PC-3 (cell line): ENCODE measurements around the gene CUL3. TPM values are rescaled to one million over a fixed set of nuclear protein-coding genes. Genes with fewer than 3 reads are reported as not detected.

ENCODE experiments used
- ATAC-seq: fragments of 200-7000 bp; cut with Tn5 transposase; 2 replicates; pipeline ENCODE4 v1.9.1; 2020; ENCODE audit warnings: mild to moderate bottlenecking, moderate library complexity
- BruUV-seq: library from RNA; stranded (reverse); fragments of 400-500 nt; replicated peaks from 2 replicates; lab custom pipeline; 2021; lab: Mats Ljungman, UMichigan
- CTCF ChIA-PET: fragments of 300-600 bp; sonication (Branson Sonifier 250); formaldehyde crosslinking; loops from one replicate; lab custom pipeline; 2022; ENCODE audit warnings: antibody characterized with exemption; lab: Charles Lee
- POLR2A ChIA-PET: fragments of 300-600 bp; sonication (Branson Sonifier 250); formaldehyde crosslinking; loops from one replicate; lab custom pipeline; 2022; ENCODE audit warnings: antibody characterized with exemption; ENCODE audit not compliant: unreplicated experiment; lab: Charles Lee
- DNase-seq: peaks from one replicate; pipeline ENCODE4 v3.0.0-alpha.2; 2015
- H2AFZ ChIP-seq: fragments of 300-600 bp; sonication (generic); 2 replicates; pipeline ENCODE4 v1.6.0; 2016; ENCODE audit warnings: antibody characterized with exemption, low read length
- H3F3A ChIP-seq: fragments of 300-600 bp; sonication (generic); one replicate; pipeline ENCODE4 v1.6.0; 2017; ENCODE audit warnings: antibody characterized with exemption, low read length, control low read depth, mild to moderate bottlenecking; ENCODE audit not compliant: unreplicated experiment
- H3K27ac ChIP-seq: fragments of 300-600 bp; sonication (generic); 2 replicates; pipeline ENCODE4 v1.5.1; 2016; ENCODE audit warnings: mild to moderate bottlenecking, low read length
- H3K27me3 ChIP-seq: fragments of 300-600 bp; sonication (generic); 2 replicates; pipeline ENCODE4 v1.6.1; 2016; ENCODE audit warnings: low read length, mixed read lengths
- H3K36me3 ChIP-seq: fragments of 300-600 bp; sonication (generic); 2 replicates; pipeline ENCODE4 v1.6.1; 2016; ENCODE audit warnings: low read depth, mixed run types, low read length, mixed read lengths
- H3K4me1 ChIP-seq: fragments of 300-600 bp; sonication (generic); 2 replicates; pipeline ENCODE4 v1.5.1; 2016; ENCODE audit warnings: low read length; ENCODE audit not compliant: insufficient read depth
- H3K4me2 ChIP-seq: fragments of 300-600 bp; sonication (generic); 2 replicates; pipeline ENCODE4 v1.6.0; 2016; ENCODE audit warnings: low read length
- H3K4me3 ChIP-seq: fragments of 300-600 bp; sonication (generic); 2 replicates; pipeline ENCODE4 v1.5.1; 2016; ENCODE audit warnings: mild to moderate bottlenecking, low read length, mixed read lengths
- H3K79me2 ChIP-seq: fragments of 300-600 bp; sonication (generic); 2 replicates; pipeline ENCODE4 v1.6.1; 2017; ENCODE audit warnings: low read length, mixed read lengths
- H3K9ac ChIP-seq: fragments of 300-600 bp; sonication (generic); 2 replicates; pipeline ENCODE4 v1.6.0; 2016; ENCODE audit warnings: mild to moderate bottlenecking, low read length
- H3K9me2 ChIP-seq: fragments of 300-600 bp; sonication (generic); replicated peaks from 2 replicates; pipeline ENCODE4 v1.6.1; 2016; ENCODE audit warnings: mixed run types, low read length, mixed read lengths
- H3K9me3 ChIP-seq: fragments of 300-600 bp; sonication (generic); 2 replicates; pipeline ENCODE4 v1.6.1; 2016; ENCODE audit warnings: low read length, mixed read lengths
- H4K20me1 ChIP-seq: fragments of 300-600 bp; sonication (generic); 2 replicates; pipeline ENCODE4 v1.6.1; 2016; ENCODE audit warnings: low read length, mixed read lengths
- EZH2 ChIP-seq: fragments of 300-600 bp; sonication (generic); IDR thresholded peaks from one replicate; pipeline ENCODE4 v1.6.1; 2017; ENCODE audit warnings: antibody characterized with exemption, mild to moderate bottlenecking, low read length; ENCODE audit not compliant: unreplicated experiment
- EZH2phosphoT487 ChIP-seq: fragments of 300-600 bp; sonication (generic); IDR thresholded peaks from 2 replicates; pipeline ENCODE4 v1.6.1; 2018; ENCODE audit warnings: mild to moderate bottlenecking, antibody characterized with exemption, low read length, borderline replicate concordance
- intact Hi-C: fragments of 100-400 bp; cut with micrococcal nuclease; formaldehyde crosslinking; loops from 2 replicates; pipeline ENCODE4 v1.9.0; 2023
- total RNA-seq: library from RNA; depleted of rRNA; stranded (reverse); fragments of >200 nt; gene quantifications from 2 replicates; pipeline ENCODE4 v1.2.3, GENCODE V29; 2014
- TF ChIP-seq, protein P1 (sequence below): fragments of 300-600 bp; sonication (generic); conservative IDR thresholded peaks from 2 replicates; pipeline ENCODE4 v1.5.1; 2017; ENCODE audit warnings: antibody characterized with exemption, low read depth, mild to moderate bottlenecking, low read length

Gene CUL3
- total RNA-seq, 1 experiment from 2014 or later: 50.4 TPM

DNA sequence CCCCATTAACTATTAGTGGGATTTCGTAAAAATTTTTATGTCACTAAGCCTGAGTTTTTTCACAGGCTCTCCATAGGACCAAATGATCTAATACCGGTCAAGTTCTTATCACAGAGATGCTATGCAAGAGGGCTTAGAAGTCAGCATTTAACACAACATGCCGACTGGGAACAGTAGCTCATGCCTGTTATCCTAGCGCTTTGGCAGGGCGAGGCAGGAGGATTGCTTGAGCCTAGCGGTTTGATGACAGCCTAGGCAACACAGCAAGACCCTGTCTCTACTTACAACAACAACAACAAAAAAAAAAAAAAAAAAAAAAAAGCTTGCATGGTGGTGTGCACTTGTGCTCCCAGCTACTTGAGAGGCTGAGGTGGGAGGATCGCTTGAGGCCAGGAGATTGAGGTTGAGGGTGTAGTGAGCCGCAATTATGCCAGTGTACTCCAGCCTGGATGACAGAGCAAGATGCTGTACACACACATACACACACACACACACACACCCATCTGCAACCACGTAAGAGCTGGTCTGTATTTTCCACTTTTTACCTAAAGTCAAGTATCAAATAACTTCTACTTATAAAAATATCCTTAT is 115.7 kb downstream of the CUL3 start:
- H3F3A ChIP-seq: no peaks in the 10 kb centered on the region
- H3K79me2 ChIP-seq: no peaks in the 10 kb centered on the region
- BruUV-seq: no TSS peak
- no peak overlapping the region for H3K4me2 ChIP-seq
- no peak for DNase-seq
- H3K27ac ChIP-seq: no peak overlapping the region
- ChIA-PET POLR2A (interaction anchor here (0.6 kb wide), 1 partner anchor 163 kb away, joined by 3 read pairs; no protein-coding TSS in a partner anchor), CTCF (no interaction called here)
- H3K27me3 ChIP-seq: no peaks in the 10 kb centered on the region
- no peak overlapping the region for H2AFZ ChIP-seq
- ATAC-seq: no peak
- H3K9ac ChIP-seq: no peak overlapping the region
- peaks cover 19% of the 10 kb centered on the region; the same call in 1 of the 2 replicates for H3K36me3 ChIP-seq
- no peaks in the 10 kb centered on the region for H3K9me3 ChIP-seq
- intact Hi-C loops: no loop called here
- H4K20me1 ChIP-seq: no peaks in the 10 kb centered on the region
- no peaks in the 10 kb centered on the region for H3K4me1 ChIP-seq
- no peaks in the 10 kb centered on the region for H3K9me2 ChIP-seq
- TF ChIP-seq EZH2: no peak
- TF ChIP-seq, protein P1, sequence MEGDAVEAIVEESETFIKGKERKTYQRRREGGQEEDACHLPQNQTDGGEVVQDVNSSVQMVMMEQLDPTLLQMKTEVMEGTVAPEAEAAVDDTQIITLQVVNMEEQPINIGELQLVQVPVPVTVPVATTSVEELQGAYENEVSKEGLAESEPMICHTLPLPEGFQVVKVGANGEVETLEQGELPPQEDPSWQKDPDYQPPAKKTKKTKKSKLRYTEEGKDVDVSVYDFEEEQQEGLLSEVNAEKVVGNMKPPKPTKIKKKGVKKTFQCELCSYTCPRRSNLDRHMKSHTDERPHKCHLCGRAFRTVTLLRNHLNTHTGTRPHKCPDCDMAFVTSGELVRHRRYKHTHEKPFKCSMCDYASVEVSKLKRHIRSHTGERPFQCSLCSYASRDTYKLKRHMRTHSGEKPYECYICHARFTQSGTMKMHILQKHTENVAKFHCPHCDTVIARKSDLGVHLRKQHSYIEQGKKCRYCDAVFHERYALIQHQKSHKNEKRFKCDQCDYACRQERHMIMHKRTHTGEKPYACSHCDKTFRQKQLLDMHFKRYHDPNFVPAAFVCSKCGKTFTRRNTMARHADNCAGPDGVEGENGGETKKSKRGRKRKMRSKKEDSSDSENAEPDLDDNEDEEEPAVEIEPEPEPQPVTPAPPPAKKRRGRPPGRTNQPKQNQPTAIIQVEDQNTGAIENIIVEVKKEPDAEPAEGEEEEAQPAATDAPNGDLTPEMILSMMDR: no peak
- TF ChIP-seq EZH2phosphoT487: no peak
- no peak overlapping the region for H3K4me3 ChIP-seq

DNA sequence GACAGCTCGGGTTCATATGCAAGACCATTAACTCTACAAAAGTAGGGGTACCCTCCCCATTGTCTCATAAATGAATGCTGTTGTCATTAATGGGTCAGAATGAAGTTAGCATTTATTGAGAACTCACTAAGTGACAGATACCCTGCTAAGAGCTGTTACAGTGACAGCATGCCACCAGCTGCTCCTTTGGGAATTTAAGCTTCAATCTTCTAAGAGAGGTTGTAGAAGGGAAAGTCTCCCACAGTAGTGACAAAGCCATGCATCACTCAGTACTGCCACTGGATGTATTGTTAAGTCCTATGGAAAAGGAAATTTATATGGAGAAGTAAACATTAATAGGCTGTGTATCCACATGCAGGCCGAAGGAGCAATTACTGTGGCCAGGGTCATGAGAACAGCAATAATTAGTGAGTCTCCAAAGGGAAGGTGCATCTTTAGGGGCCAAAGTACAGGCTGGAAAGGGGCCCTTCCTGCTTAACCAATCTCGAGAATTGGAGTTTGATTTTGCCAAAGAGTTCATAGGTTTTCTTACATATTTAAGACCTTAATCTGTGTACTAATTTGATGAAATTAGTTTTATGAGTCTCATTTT is 118.8 kb downstream of the CUL3 start:
- ChIA-PET CTCF (no interaction called here), POLR2A (no interaction called here)
- Histone ChIP-seq H3K79me2 (no peaks in the 10 kb centered on the region), H3K4me1 (no peaks in the 10 kb centered on the region), H3K27me3 (no peaks in the 10 kb centered on the region), H3K4me2 (no peak overlapping the region), H3K36me3 (no peaks in the 10 kb centered on the region), H3K9ac (no peak overlapping the region), H3K4me3 (no peak overlapping the region), H3K9me2 (no peaks in the 10 kb centered on the region), H3K9me3 (no peaks in the 10 kb centered on the region), H4K20me1 (no peaks in the 10 kb centered on the region), H3F3A (no peaks in the 10 kb centered on the region), H3K27ac (no peak overlapping the region), H2AFZ (no peak overlapping the region)
- TF ChIP-seq, protein P1: no peak
- TF ChIP-seq EZH2phosphoT487 (no peak), EZH2 (no peak)
- DNase-seq: no peak
- no TSS peak for BruUV-seq
- ATAC-seq: peak; percentile 46
- intact Hi-C loops: no loop called here

DNA sequence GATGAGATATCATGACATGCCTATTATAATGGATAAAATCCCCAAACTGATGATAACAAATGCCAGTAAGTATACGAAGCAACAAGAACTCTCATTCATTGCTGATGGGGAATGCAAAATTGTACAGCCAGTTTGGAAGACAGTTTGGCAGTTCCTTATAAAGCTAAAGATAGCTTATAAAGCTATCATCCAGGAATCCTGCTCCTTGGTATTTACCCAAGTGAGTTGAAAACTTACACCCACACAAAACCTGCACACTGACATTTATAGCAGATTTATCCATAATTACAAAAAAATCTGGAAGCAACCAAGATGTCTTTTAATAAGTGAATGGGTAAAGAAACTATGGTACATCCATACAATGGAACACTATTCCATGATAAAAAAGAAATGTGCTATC is 123.8 kb downstream of the CUL3 start:
- TF ChIP-seq, protein P1: no peak
- TF ChIP-seq EZH2: no peak
- TF ChIP-seq EZH2phosphoT487: no peak
- ChIA-PET CTCF (no interaction called here), POLR2A (no interaction called here)
- H3K79me2 ChIP-seq: no peaks in the 10 kb centered on the region
- H3K9me3 ChIP-seq: no peaks in the 10 kb centered on the region
- no peaks in the 10 kb centered on the region for H3K4me1 ChIP-seq
- H3K9ac ChIP-seq: no peak overlapping the region
- BruUV-seq: no TSS peak
- H3K36me3 ChIP-seq: no peaks in the 10 kb centered on the region
- no peaks in the 10 kb centered on the region for H4K20me1 ChIP-seq
- H3K4me2 ChIP-seq: no peak overlapping the region
- no peak overlapping the region for H2AFZ ChIP-seq
- no peak for DNase-seq
- H3K9me2 ChIP-seq: no peaks in the 10 kb centered on the region
- H3F3A ChIP-seq: no peaks in the 10 kb centered on the region
- H3K4me3 ChIP-seq: no peak overlapping the region
- no peak for ATAC-seq
- intact Hi-C loops: no loop called here
- no peaks in the 10 kb centered on the region for H3K27me3 ChIP-seq
- H3K27ac ChIP-seq: no peak overlapping the region
